Colonic mucosa (tissue), 4 donors: Measurements from ENCODE around the gene EFHC1. TPM values are rescaled to one million over a fixed set of nuclear protein-coding genes. Genes with fewer than 3 reads are reported as not detected.
"Not testable (repeated sequence)": the region's sequence is repeated elsewhere in the genome, so short reads cannot be mapped to it uniquely, and the experiment has no call there.

ENCODE experiments used
- DNase-seq: peaks from one replicate; pipeline ENCODE4 v3.0.0-alpha.2; 2020
- H3K27ac ChIP-seq: fragments of 200-600 bp; one replicate; pipeline ENCODE4 v1.8.0; 2021
- H3K27me3 ChIP-seq: fragments of 200-600 bp; one replicate; pipeline ENCODE4 v1.8.0; 2021
- H3K36me3 ChIP-seq: fragments of 200-600 bp; one replicate; pipeline ENCODE4 v1.8.0; 2021
- H3K4me1 ChIP-seq: fragments of 200-600 bp; one replicate; pipeline ENCODE4 v1.8.0; 2021; ENCODE audit warnings: mild to moderate bottlenecking
- H3K4me3 ChIP-seq: fragments of 200-600 bp; one replicate; pipeline ENCODE4 v1.8.0; 2021
- H3K9ac ChIP-seq, 2 donors: one replicate each; pipeline ENCODE4 v1.7.0; 2013; ENCODE audit warnings: control low read depth in 2 of 2, low read depth in 2 of 2, low read length in 2 of 2
- H3K9me3 ChIP-seq: fragments of 200-600 bp; one replicate; pipeline ENCODE4 v1.8.0; 2021
- CTCF ChIP-seq: fragments of 200-600 bp; IDR thresholded peaks from one replicate; pipeline ENCODE4 v1.8.0; 2022; ENCODE audit warnings: antibody characterized with exemption, mild to moderate bottlenecking
- intact Hi-C: fragments of 100-400 bp; cut with DNase I; formaldehyde crosslinking; loops from one replicate; pipeline ENCODE4 v1.14.1; 2022
- total RNA-seq, 2 donors: library from RNA; stranded (reverse); fragmentation: NEBNext Ultra II Directional in 1 of 2; extraction: Animal tissue kit (Norgen Biotek cat#: 25700) in 1 of 2; gene quantifications; one replicate each; pipeline ENCODE4 v1.2.1, GENCODE V29; 2021
- donor health status: healthy.
- donor health status: DM: no; HTN: no; CAD: no.
- donor health status: DM: no; HTN: no; CAD: no.

The EFHC1 gene
- total RNA-seq, 2 donors from 2014 or later: 6.2 to 9.5 TPM

- intact Hi-C loops: loop anchor here (5.0 kb wide), 1 partner anchor 84 kb away; no protein-coding TSS in a partner anchor
- Histone ChIP-seq H3K27ac (no peak overlapping the region), H3K4me3 (no peak overlapping the region), H3K36me3 (no peaks in the 10 kb centered on the region), H3K9me3 (no peaks in the 10 kb centered on the region), H3K4me1 (peaks cover 5% of the 10 kb centered on the region), H3K27me3 (no peaks in the 10 kb centered on the region), H3K9ac (no peak overlapping the region)
- DNase-seq: no peak
- no peak for TF ChIP-seq CTCF
Measured at GRCh38 chr6:52423448-52423847, 3.3 kb downstream of the EFHC1 start.

- no peak for TF ChIP-seq CTCF
- Histone ChIP-seq H3K36me3 (no peaks in the 10 kb centered on the region), H3K27me3 (no peaks in the 10 kb centered on the region), H3K4me1 (peaks cover 5% of the 10 kb centered on the region), H3K4me3 (no peak overlapping the region), H3K9ac (no peak overlapping the region), H3K27ac (no peak overlapping the region), H3K9me3 (no peaks in the 10 kb centered on the region)
- intact Hi-C loops: loop anchor here (5.0 kb wide), 1 partner anchor 83 kb away; no protein-coding TSS in a partner anchor
- DNase-seq: no peak
Measured at GRCh38 chr6:52423971-52424381, 3.8 kb downstream of the EFHC1 start.

- intact Hi-C loops: loop anchor here (5.0 kb wide), 1 partner anchor 83 kb away; no protein-coding TSS in a partner anchor
Measured at GRCh38 chr6:52424513-52424912, 4.4 kb downstream of the EFHC1 start.

GRCh38 chr6:52426667-52427066, 6.5 kb downstream of the EFHC1 start:
- H3K9me3 ChIP-seq: no peaks in the 10 kb centered on the region
- TF ChIP-seq CTCF: no peak
- no peak overlapping the region for H3K9ac ChIP-seq
- no peaks in the 10 kb centered on the region for H3K27me3 ChIP-seq
- H3K36me3 ChIP-seq: no peaks in the 10 kb centered on the region
- DNase-seq: no peak
- intact Hi-C loops: no loop called here
- H3K4me3 ChIP-seq: no peak overlapping the region
- H3K27ac ChIP-seq: no peak overlapping the region
- no peaks in the 10 kb centered on the region for H3K4me1 ChIP-seq

More at GRCh38 chr6:52424513-52424912, 4.4 kb downstream of the EFHC1 start:
- peaks cover 2% of the 10 kb centered on the region for H3K4me1 ChIP-seq
- H3K9ac ChIP-seq: no peak overlapping the region
- no peak for DNase-seq
- H3K4me3 ChIP-seq: no peak overlapping the region
- no peak for TF ChIP-seq CTCF
- H3K36me3 ChIP-seq: no peaks in the 10 kb centered on the region
- H3K27ac ChIP-seq: no peak overlapping the region
- H3K9me3 ChIP-seq: no peaks in the 10 kb centered on the region
- no peaks in the 10 kb centered on the region for H3K27me3 ChIP-seq

- H3K27ac ChIP-seq, H3K9me3 ChIP-seq, H3K27me3 ChIP-seq, H3K9ac ChIP-seq, intact Hi-C loops, H3K4me3 ChIP-seq, DNase-seq, H3K4me1 ChIP-seq, H3K36me3 ChIP-seq: not testable (repeated sequence)
Measured at GRCh38 chr6:52433294-52433693, 13.2 kb downstream of the EFHC1 start.

GRCh38 chr6:52435345-52435744, 15.2 kb downstream of the EFHC1 start:
- Histone ChIP-seq H3K9me3 (no peaks in the 10 kb centered on the region), H3K36me3 (no peaks in the 10 kb centered on the region), H3K4me1 (no peaks in the 10 kb centered on the region), H3K9ac (no peak overlapping the region), H3K27ac (no peak overlapping the region), H3K4me3 (no peak overlapping the region), H3K27me3 (no peaks in the 10 kb centered on the region)
- no peak for DNase-seq
- TF ChIP-seq CTCF: no peak
- intact Hi-C loops: no loop called here
